Esophagus mucosa (tissue), 1 donor: ENCODE measurements around the gene CYTH4. TPM values are rescaled to one million over a fixed set of nuclear protein-coding genes. Genes with fewer than 3 reads are reported as not detected.

Source experiments
- ATAC-seq: fragments of 200-7000 bp; cut with Tn5 transposase; one replicate; pipeline ENCODE4 v1.9.1; 2020
- total RNA-seq: library from RNA; stranded (reverse); gene quantifications from one replicate; pipeline ENCODE4 v1.2.4, GENCODE V29; 2023
- donor health status: DM: yes; HTN: yes; CAD: no.

The CYTH4 gene
- total RNA-seq, 1 donor from 2014 or later = 1.6 TPM

GRCh38 chr22:37291559-37292298 lies 9.4 kb downstream of the CYTH4 start:
- no peak for ATAC-seq

GRCh38 chr22:37292641-37293040 lies 10.3 kb downstream of the CYTH4 start:
- no peak for ATAC-seq

DNA sequence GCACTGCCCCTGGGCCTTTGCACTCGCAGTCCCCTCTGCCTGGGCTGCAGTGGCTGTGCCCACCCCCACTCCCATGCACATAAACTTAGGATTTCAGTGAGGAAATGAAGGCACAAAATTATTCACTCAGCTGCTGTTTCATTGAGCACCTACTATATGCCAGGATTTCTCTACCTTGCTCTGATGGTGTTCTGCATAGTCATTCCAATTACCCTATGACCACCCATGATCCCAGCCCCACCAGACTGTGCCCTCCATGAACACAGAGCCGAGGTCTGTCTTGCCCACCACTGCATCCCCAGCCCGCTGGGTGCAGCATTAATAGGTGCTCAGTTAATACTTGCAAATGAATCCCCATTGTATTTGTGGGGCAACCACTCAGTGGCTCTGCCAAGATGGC lies 10.9 kb downstream of the CYTH4 start:
- no peak for ATAC-seq

DNA sequence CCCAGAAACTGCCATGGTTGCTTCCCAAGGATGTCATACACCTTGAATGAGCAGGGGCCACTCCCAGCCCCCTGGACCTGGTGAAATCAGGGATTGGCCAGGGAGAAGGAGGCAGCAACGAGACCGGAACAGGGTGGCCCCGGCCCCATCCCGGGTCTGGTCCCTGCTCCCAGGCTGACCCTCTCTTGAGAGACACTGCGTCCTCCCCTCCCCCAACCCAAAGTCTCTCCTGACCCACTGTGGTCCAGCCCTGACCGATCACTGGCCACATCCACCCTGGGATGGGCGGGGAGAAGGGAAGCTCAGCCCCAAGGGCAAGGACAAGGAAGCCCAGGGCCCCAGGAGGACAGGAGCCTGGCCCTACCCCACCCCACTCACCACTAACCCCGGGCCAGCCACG lies 12.4 kb downstream of the CYTH4 start:
- no peak for ATAC-seq

DNA sequence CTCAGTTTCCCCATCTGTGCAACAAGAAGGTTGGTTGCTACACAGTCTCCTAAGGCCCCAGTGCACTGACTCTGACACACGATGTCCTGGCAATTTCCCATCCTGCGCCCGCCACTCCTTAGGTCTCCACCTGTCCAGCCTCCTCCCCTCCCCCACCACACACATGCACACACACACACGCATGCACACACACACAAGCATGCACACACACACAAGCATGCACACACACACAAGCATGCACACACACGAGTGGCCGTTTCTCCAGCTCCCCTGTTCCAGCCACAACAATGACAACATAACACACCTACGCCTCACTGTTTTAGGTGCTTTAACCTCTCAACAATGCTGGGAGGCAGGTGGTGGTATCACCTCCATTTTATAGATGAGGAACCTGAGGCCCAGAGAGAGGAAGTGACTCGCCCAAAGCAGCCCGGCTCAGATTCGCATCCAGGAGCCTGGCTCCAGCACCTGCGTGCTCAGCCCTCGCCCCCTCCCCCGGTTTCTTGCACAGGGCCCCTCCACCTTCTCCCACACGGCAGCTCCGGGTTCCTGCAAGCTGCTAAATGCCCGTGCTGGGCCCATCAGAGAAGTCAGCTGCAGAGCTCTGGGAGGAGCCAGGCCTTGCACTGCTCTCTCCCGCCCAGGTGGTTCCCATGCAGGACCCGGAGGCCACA lies 13.0 kb downstream of the CYTH4 start:
- ATAC-seq = no peak

- ATAC-seq = no peak
Measured at GRCh38 chr22:37295946-37296345, 13.6 kb downstream of the CYTH4 start.

GRCh38 chr22:37298748-37299495 lies 16.6 kb downstream of the CYTH4 start:
- ATAC-seq = no peak

GRCh38 chr22:37299969-37300509 lies 17.7 kb downstream of the CYTH4 start:
- ATAC-seq = no peak

DNA sequence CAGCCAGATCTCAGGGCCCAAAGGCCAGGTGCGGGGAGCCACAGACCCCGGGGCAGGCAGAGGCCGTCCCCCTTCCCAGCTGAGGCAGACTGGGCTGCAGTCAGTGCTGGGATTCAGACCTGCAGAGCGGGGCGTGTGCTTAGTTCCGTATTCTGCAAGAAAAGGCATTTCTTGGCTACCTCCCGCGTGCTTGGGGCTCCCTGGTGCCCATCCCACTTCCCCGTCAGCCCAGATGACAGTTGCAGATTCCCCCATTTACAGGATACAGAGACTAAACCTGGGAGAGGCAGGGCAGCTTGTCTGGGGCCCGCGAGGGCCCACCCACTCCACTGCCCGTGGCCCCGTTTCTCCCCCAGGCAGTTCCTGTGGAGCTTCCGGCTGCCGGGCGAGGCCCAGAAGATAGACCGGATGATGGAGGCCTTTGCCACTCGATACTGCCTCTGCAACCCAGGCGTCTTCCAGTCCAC lies 18.3 kb downstream of the CYTH4 start:
- no peak for ATAC-seq

DNA sequence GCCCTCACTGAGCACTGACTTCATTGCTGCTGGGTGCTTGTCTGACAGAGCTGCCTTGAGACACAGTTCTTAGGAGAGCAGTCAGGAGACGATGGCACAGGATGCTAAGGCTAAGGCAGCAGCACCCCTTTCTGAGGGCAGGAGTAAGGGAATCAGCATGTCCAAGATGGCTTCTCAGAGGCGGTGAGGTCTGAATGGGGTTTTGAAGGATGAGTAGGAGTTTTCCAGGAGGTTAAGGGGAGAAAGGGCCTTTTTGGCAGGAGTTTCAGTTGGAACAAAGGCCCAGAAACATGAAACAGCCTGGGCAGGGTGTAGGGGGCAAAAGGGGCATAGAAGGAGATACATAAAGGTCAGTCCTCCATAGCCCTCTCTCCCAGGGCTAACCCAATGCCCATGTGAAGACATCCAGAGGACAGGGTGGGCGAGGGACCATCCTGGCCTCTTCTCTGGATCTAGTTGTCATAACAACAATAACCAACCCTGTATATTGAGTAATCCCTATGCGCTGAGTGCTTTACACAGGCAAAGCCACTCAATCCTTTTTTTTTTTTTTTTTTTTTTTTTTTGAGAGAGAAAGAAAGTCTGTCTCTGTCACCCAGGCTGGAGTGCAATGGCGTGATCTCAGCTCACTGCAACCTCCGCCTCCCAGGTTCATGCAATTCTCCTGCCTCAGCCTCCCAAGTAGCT lies 19.0 kb downstream of the CYTH4 start:
- ATAC-seq = no peak

DNA sequence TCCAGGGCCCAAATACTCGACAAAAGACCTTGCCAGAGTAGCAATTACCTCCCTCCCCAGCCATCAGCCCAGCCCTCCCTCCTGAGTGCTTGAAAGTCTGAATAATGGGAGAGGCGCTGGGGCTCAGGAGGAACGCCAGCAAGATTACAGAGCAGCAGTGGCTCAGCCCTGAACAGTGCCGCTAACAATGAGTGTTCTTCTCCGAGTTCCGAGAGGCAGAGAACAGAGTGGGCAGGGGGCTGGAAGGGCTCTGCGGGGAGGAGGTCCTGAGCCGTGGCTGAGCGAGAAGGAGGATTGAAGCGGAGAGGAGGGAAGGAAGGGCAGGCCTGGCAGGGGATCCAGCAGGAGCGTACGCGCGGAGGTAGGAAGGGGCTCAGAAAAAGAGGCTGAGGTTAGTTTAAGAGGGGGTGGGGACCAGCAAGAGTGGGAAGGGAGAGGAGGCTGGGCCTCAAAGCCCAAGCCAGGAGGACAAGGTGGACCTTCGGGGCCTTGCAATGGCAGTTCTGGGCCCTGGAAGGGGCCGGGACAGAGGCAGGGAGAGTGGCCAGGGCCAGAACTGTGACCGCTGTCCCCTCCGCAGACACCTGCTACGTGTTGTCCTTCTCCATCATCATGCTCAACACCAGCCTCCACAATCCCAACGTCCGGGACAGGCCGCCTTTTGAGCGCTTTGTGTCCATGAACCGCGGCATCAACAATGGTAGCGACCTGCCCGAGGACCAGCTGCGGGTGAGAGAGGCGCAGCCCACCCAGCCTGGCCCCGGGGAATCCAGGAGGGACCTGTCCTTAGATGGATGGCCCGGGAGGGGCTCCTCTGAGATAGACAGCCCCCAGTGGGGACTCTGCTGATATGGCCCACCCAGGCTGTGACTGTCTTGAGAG lies 20.6 kb downstream of the CYTH4 start:
- no peak for ATAC-seq

DNA sequence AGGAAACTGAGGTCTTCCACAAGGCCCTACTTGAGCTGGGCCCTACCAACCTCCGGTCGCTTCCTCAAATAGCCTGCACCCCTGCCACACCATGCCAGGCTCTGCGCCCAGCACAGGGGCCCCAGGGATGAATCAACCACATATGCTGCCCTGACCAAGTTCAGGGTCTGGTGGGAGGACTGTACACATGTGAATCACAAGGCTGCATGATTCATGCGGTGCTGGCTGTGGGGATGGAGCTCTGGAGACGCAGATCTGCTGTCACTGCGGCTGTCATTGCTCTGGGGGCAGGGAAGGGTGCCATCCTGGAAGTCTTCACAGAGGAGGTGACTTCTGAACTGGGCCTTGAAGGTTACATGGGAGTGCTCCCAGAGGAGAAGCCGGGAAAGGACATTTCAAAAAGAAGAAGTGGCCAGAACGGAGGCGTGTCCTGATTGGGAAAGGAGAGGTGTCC lies 21.5 kb downstream of the CYTH4 start:
- no peak for ATAC-seq

- ATAC-seq = no peak
Measured at GRCh38 chr22:37304595-37305343, 22.5 kb downstream of the CYTH4 start.

DNA sequence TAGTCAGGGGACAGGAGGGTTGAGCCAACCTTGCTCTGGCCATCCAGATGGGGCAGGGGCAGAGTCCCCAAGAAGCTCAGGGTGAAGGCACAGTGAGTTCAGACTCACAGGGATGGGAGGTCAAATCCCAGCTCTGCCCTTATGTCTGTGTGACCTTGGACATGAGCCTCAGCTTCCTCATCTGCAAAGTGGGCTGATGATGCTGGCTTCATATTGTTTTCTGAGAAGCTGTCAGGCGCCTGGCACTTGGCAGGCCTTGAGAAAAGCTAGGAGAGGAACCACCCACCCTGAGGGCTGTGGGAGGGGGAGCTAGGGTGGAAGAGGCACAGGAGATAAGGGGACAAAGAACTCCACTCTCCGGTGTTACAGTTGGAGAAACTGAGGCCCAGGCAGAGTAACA lies 23.6 kb downstream of the CYTH4 start:
- no peak for ATAC-seq

DNA sequence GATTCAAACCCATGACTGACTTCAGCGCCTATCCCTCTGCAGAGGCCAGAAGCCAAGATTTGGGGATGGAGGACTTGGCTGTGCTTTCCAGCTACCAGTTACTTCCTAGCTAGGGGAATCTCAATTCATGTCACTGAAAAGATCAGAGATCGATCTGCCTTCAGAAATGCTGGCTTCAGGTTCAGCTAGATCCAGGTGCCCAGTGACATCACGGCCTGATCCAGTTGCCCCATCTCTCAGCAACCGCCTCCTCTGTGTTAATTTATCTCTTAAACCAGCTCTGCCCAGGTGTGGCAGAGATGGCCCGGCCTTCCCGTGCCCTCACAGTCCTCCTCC lies 24.2 kb downstream of the CYTH4 start:
- no peak for ATAC-seq

DNA sequence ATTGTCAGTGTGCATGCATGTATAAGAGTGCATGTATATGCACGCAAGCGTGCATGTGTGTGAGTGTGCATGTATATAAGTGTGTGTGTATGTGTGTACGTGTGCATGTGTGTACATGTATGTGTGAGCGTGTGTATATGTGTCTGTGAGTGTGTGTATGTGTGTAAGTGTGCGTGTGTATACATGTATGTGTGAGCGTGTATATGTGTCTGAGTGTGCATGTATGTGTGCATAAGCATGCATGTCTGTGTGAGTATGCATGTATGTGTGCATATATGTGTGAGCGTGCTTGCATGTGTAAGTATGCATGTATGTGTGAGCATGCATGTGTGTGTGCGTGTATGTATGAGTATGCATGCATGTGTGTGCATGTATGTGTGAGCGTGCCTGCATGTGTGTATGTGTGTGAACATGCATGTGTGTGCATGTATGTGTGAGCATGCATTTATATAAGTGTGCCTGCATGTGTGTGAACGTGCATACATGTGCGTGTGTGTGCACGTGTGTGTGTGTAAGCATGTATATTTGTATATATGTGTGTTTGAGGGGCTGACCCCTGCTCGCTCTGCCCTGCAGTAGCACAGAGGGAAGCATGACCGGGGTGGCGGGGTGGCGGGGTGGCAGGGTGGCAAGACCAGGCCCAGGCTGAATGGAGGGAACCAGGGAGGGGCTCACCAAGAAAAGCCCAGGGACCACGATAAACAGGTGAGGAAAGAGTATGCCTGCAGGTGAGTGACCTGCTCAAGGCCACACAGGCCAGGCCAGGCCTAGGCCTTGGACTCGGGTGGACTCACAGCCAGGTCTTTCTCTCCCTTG lies 26.3 kb downstream of the CYTH4 start:
- ATAC-seq = no peak

DNA sequence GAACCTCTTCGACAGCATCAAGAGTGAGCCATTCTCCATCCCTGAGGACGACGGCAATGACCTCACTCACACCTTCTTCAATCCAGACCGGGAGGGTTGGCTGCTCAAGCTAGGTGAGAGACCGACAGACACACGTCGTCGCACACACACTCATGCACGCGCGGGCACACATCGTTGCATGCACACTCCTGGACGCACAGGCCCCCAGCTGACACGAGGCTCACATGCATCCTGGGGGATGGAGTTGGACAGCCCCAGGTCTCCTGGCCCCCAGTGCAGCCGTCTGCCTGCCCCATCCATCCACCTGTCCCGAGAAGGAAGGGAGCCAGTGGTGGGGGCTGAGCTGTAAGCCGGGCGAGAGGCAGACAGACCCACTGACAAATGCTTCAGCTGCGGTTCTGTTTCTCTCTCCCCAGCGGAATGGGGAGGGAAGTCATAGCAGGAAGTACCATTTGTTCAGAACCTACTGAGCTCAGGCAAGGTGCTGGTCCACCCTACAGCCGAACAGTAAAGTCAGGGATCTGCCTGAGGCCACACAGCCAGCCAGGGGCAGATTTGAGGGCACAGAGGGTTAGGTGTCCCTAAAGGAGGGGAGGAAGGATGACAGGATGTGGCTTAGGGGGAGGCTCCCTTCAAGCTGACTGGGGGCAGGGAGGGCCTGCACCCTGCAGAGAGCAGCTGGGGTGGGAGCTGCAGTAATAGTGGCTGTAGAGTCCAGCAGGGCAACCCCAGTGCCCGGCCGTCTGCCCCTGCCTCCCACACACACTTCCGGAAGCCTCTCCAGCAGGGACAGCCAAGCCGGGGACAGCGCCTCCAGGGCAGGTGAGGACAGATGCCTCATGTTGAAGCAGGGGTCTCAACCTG lies 27.1 kb downstream of the CYTH4 start:
- no peak for ATAC-seq

DNA sequence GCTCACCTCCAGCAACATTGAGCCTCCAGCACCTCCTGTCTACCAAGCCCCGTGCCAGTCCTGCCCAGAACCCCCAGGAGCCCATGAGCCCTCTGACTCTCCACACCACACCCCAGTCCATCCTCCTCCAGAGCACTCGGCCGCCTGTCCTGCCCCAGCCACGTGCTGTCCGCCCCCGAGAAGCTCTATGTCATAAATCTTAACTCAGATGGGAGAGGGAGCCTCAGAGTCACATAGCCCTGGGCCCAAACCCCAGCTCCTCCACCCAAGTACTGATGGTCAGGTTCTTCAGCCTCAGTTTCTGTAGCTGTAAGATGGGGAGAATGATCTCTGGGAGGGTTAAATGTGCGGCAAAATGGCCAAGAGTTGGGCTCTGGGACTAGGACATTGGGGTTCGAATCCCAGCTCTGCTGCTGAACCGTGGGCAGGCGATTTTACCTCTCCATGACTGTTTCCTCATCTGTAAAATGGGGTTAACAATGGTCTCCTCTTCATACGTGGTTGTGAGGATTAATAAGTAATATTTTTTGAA lies 27.8 kb downstream of the CYTH4 start:
- no peak for ATAC-seq
